ENCODE measurements around the gene NCAM2. TPM values are rescaled to one million over a fixed set of nuclear protein-coding genes. Genes with fewer than 3 reads are reported as not detected.

NCAM2 gene
- polyA plus RNA-seq, 1 donor from 2014 or later, result 9.8 TPM

DNA sequence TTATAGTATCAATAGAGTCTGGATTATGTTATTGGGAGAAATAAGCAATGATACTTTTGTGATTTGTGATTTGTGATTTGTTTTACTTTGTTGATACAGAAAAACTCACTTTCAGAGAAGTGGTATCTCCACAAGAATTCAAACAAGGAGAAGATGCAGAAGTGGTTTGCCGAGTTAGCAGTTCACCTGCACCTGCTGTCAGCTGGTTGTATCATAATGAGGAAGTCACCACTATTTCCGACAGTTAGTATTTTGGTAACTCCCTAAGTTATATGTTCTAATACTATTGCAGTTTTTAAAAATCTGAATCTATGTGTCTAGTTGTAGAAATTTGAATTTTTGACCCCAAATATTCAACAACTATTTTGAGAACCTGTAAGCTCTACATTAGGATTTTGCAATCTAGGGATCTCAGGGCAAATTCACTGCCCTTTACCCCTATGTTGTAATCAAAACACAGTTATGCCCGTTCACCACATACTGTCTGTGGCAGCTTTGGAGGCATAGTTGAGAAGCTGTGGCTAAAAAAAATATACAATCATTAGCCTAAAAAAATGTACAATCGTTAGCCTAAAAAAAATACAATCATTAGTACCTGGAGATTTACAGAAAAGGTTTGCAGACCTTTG is 288.1 kb downstream of the NCAM2 start:
- no peak overlapping the region for H3K9ac ChIP-seq (ENCODE audit: low read length)
- no peaks in the 10 kb centered on the region for H3K9me2 ChIP-seq (ENCODE audit: insufficient read depth, low read length)
- H3K79me2 ChIP-seq (replicated peaks; ENCODE audit: insufficient read depth, low read length), result no peaks in the 10 kb centered on the region
- H3K27ac ChIP-seq (ENCODE audit: low read length), result no peak overlapping the region
- no peak overlapping the region for H2AFZ ChIP-seq (ENCODE audit: low read depth, low read length)
- no peaks in the 10 kb centered on the region for H3K9me3 ChIP-seq (ENCODE audit: low read length)
- H3F3A ChIP-seq (ENCODE audit: insufficient read depth, low read length, poor library complexity, severe bottlenecking), result no peaks in the 10 kb centered on the region
- H4K20me1 ChIP-seq (ENCODE audit: insufficient read depth), result no peaks in the 10 kb centered on the region
- no peak overlapping the region for H3K4me2 ChIP-seq (ENCODE audit: low read length)
- no peaks in the 10 kb centered on the region for H3K27me3 ChIP-seq (ENCODE audit: insufficient read depth, low read depth, low read length)
- no peak overlapping the region for H3K4me3 ChIP-seq (ENCODE audit: low read length)
- no peaks in the 10 kb centered on the region for H3K36me3 ChIP-seq (ENCODE audit: insufficient read depth, low read length)
- TF ChIP-seq, protein P1, sequence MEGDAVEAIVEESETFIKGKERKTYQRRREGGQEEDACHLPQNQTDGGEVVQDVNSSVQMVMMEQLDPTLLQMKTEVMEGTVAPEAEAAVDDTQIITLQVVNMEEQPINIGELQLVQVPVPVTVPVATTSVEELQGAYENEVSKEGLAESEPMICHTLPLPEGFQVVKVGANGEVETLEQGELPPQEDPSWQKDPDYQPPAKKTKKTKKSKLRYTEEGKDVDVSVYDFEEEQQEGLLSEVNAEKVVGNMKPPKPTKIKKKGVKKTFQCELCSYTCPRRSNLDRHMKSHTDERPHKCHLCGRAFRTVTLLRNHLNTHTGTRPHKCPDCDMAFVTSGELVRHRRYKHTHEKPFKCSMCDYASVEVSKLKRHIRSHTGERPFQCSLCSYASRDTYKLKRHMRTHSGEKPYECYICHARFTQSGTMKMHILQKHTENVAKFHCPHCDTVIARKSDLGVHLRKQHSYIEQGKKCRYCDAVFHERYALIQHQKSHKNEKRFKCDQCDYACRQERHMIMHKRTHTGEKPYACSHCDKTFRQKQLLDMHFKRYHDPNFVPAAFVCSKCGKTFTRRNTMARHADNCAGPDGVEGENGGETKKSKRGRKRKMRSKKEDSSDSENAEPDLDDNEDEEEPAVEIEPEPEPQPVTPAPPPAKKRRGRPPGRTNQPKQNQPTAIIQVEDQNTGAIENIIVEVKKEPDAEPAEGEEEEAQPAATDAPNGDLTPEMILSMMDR (IDR thresholded peaks at IDR 0.05; ENCODE audit: poor library complexity, severe bottlenecking), result no peak
- no peak for TF ChIP-seq MXI1 (conservative IDR thresholded peaks at IDR 0.05; ENCODE audit: poor library complexity, severe bottlenecking)
- TF ChIP-seq RAD21 (conservative IDR thresholded peaks at IDR 0.05), result no peak
- TF ChIP-seq, protein P2, sequence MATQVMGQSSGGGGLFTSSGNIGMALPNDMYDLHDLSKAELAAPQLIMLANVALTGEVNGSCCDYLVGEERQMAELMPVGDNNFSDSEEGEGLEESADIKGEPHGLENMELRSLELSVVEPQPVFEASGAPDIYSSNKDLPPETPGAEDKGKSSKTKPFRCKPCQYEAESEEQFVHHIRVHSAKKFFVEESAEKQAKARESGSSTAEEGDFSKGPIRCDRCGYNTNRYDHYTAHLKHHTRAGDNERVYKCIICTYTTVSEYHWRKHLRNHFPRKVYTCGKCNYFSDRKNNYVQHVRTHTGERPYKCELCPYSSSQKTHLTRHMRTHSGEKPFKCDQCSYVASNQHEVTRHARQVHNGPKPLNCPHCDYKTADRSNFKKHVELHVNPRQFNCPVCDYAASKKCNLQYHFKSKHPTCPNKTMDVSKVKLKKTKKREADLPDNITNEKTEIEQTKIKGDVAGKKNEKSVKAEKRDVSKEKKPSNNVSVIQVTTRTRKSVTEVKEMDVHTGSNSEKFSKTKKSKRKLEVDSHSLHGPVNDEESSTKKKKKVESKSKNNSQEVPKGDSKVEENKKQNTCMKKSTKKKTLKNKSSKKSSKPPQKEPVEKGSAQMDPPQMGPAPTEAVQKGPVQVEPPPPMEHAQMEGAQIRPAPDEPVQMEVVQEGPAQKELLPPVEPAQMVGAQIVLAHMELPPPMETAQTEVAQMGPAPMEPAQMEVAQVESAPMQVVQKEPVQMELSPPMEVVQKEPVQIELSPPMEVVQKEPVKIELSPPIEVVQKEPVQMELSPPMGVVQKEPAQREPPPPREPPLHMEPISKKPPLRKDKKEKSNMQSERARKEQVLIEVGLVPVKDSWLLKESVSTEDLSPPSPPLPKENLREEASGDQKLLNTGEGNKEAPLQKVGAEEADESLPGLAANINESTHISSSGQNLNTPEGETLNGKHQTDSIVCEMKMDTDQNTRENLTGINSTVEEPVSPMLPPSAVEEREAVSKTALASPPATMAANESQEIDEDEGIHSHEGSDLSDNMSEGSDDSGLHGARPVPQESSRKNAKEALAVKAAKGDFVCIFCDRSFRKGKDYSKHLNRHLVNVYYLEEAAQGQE (IDR thresholded peaks at IDR 0.05; ENCODE audit: borderline replicate concordance), result no peak
- no peak for TF ChIP-seq TAF1 (IDR thresholded peaks at IDR 0.05; ENCODE audit: low read depth)
- no peak for TF ChIP-seq POLR2AphosphoS5 (IDR thresholded peaks at IDR 0.05)
- no peak for TF ChIP-seq EP300 (conservative IDR thresholded peaks at IDR 0.05; ENCODE audit: poor library complexity, severe bottlenecking)
- no peak for TF ChIP-seq SMC3 (conservative IDR thresholded peaks at IDR 0.05; ENCODE audit: poor library complexity)
- TF ChIP-seq EZH2 (IDR thresholded peaks at IDR 0.05; ENCODE audit: borderline replicate concordance, insufficient read depth, low read length, poor library complexity, severe bottlenecking), result no peak

DNA sequence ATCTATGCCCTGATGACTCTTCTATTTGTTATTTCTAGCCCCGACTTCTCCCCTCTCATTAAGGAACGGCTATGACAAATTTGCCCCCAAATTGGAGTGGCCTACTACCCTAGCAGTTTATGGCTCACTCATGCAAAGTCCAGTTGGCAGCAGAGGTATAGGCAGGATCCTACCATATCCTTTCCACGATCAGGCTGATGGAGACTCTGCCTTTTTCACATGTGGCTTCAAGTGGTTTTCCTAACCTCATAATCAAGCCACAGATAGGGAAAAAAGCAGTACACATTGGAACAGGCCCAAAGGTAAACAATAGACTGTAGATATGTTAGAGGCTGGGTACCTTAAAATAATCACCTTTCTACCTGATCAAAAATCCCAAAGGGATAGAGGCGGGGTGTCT is 292.5 kb downstream of the NCAM2 start:
- no peak overlapping the region for H2AFZ ChIP-seq (ENCODE audit: low read depth, low read length)
- H3F3A ChIP-seq (ENCODE audit: insufficient read depth, low read length, poor library complexity, severe bottlenecking), result no peaks in the 10 kb centered on the region
- no peak for TF ChIP-seq EP300 (conservative IDR thresholded peaks at IDR 0.05; ENCODE audit: poor library complexity, severe bottlenecking)
- TF ChIP-seq MXI1 (conservative IDR thresholded peaks at IDR 0.05; ENCODE audit: poor library complexity, severe bottlenecking), result no peak
- TF ChIP-seq, protein P1 (IDR thresholded peaks at IDR 0.05; ENCODE audit: poor library complexity, severe bottlenecking), result no peak
- TF ChIP-seq RAD21 (conservative IDR thresholded peaks at IDR 0.05), result no peak
- TF ChIP-seq, protein P2 (IDR thresholded peaks at IDR 0.05; ENCODE audit: borderline replicate concordance), result no peak
- no peak for TF ChIP-seq EZH2 (IDR thresholded peaks at IDR 0.05; ENCODE audit: borderline replicate concordance, insufficient read depth, low read length, poor library complexity, severe bottlenecking)
- TF ChIP-seq POLR2AphosphoS5 (IDR thresholded peaks at IDR 0.05), result no peak
- no peak for TF ChIP-seq TAF1 (IDR thresholded peaks at IDR 0.05; ENCODE audit: low read depth)
- no peak for TF ChIP-seq SMC3 (conservative IDR thresholded peaks at IDR 0.05; ENCODE audit: poor library complexity)
- H3K9me2 ChIP-seq (ENCODE audit: insufficient read depth, low read length), result no peaks in the 10 kb centered on the region
- H3K9me3 ChIP-seq (ENCODE audit: low read length), result no peaks in the 10 kb centered on the region
- no peak overlapping the region for H3K4me2 ChIP-seq (ENCODE audit: low read length)
- H3K9ac ChIP-seq (ENCODE audit: low read length), result no peak overlapping the region
- H3K4me3 ChIP-seq (ENCODE audit: low read length), result no peak overlapping the region
- no peaks in the 10 kb centered on the region for H3K27me3 ChIP-seq (ENCODE audit: insufficient read depth, low read depth, low read length)
- H3K36me3 ChIP-seq (ENCODE audit: insufficient read depth, low read length), result no peaks in the 10 kb centered on the region
- no peak overlapping the region for H3K27ac ChIP-seq (ENCODE audit: low read length)
- H3K79me2 ChIP-seq (replicated peaks; ENCODE audit: insufficient read depth, low read length), result no peaks in the 10 kb centered on the region
- H4K20me1 ChIP-seq (ENCODE audit: insufficient read depth), result no peaks in the 10 kb centered on the region
